Thyroid gland (tissue), 4 donors: ENCODE measurements around the gene DHRS11. TPM values are rescaled to one million over a fixed set of nuclear protein-coding genes. Genes with fewer than 3 reads are reported as not detected.
A peak's percentile ranks its signal among the peaks of the same experiment; 100 is the strongest.

ENCODE experiments used
- DNase-seq, 2 donors: peaks; one replicate each; pipeline ENCODE4 v3.0.0-alpha.2; 2019
- H3K27ac ChIP-seq, 3 donors: fragments of 200-600 bp; sonication (generic); 1 replicate in 2 of 3; 2 replicates in 1 of 3; pipeline ENCODE4 v1.5.1; 2016 to 2019; ENCODE audit warnings: mild to moderate bottlenecking in 1 of 3, moderate library complexity in 1 of 3
- H3K27me3 ChIP-seq: fragments of 200-600 bp; sonication (generic); one replicate; pipeline ENCODE4 v1.5.1; 2019
- H3K36me3 ChIP-seq, 2 donors: fragments of 200-600 bp; sonication (generic); one replicate each; pipeline ENCODE4 v1.5.1; 2016 to 2019
- H3K4me1 ChIP-seq, 2 donors: fragments of 200-600 bp; sonication (generic); one replicate each; pipeline ENCODE4 v1.5.1; 2017 to 2019
- H3K4me3 ChIP-seq, 3 donors: fragments of 200-600 bp; sonication (generic); replicated peaks in 1 of 3; 1 replicate in 2 of 3; 2 replicates in 1 of 3; pipeline ENCODE4 v1.5.1; 2016; ENCODE audit warnings: mild to moderate bottlenecking in 1 of 3
- H3K9me3 ChIP-seq: fragments of 200-600 bp; sonication (generic); one replicate; pipeline ENCODE4 v1.5.1; 2017
- CTCF ChIP-seq, 6 experiments: fragments of 200-600 bp in 3 of 6; fragments of 450-650 bp in 3 of 6; sonication (generic) in 3 of 6; IDR thresholded peaks; one replicate each; pipeline ENCODE4 v1.5.1; 2016 to 2019; ENCODE audit warnings: antibody characterized with exemption in 6 of 6, mild to moderate bottlenecking in 2 of 6, inconsistent platforms in 1 of 6, moderate library complexity in 1 of 6
- POLR2A ChIP-seq, 2 donors: fragments of 450-650 bp; IDR thresholded peaks; one replicate each; pipeline ENCODE4 v1.6.1; 2017; ENCODE audit warnings: antibody characterized with exemption in 2 of 2, mild to moderate bottlenecking in 2 of 2, moderate library complexity in 1 of 2
- WGBS, 2 donors: methylation state at CpG; one replicate each; pipeline ENCODE4 v1.1.5; 2017; 5-methylcytosine and 5-hydroxymethylcytosine counted together
- intact Hi-C: fragments of 100-400 bp; cut with DNase I; formaldehyde crosslinking; loops from one replicate; pipeline ENCODE4 v1.15.1; 2023
- total RNA-seq, 4 donors: library from RNA; depleted of rRNA; stranded (reverse); fragments of >200 nt; gene quantifications; one replicate each; pipeline ENCODE4 v1.2.3, GENCODE V29; 2016

DHRS11 gene
- 10 to 100 TPM; 12.3 to 28.4 (median 21.4) TPM for total RNA-seq

GRCh38 chr17:36591434-36592315 lies at the start of gene DHRS11:
Gene DHRS11, plus strand, starts transcription at chr17:36591879. Its CDS starts 131 bp downstream, at chr17:36592010.
- peaks cover 19 to 24% of the 10 kb centered on the region in 2 donors for H3K36me3 ChIP-seq
- DNase-seq, result peak; percentile 83 to 86
- H3K9me3 ChIP-seq, result no peaks in the 10 kb centered on the region
- TF ChIP-seq CTCF (IDR thresholded peaks at IDR 0.05), result peak in 1 of 6 experiments; percentile 12
- peak in 1 of 2 donors; percentile 53 for TF ChIP-seq POLR2A (IDR thresholded peaks at IDR 0.05)
- no peaks in the 10 kb centered on the region for H3K27me3 ChIP-seq
- no peak within 1 kb of the TSS for H3K27ac ChIP-seq
- H3K4me1 ChIP-seq, result peaks cover 12 to 14% of the 10 kb centered on the region in 2 donors
- WGBS, 2 donors, result 2 to 6% methylated on average over 26 to 41 of the region's 87 CpGs
- H3K4me3 ChIP-seq, result peak within 1 kb of the TSS; percentile 83 to 93 (median 91)
- intact Hi-C loops, result loop anchor here (5.0 kb wide), 1 partner anchor 49 kb away; the partner anchor contains the start of gene GGNBP2

GRCh38 chr17:36542755-36543154 lies 48.9 kb upstream of the DHRS11 start:
- H3K36me3 ChIP-seq, result no peaks in the 10 kb centered on the region
- intact Hi-C loops, result loop anchor here (5.0 kb wide), 1 partner anchor 50 kb away; the partner anchor contains the start of gene DHRS11
- peaks cover 23 to 26% of the 10 kb centered on the region in 2 donors for H3K4me1 ChIP-seq
- TF ChIP-seq POLR2A (IDR thresholded peaks at IDR 0.05), result no peak
- H3K27ac ChIP-seq, result no peak overlapping the region
- WGBS, 2 donors, result 91 to 98% methylated on average over 15 of the region's 15 CpGs
- no peaks in the 10 kb centered on the region for H3K9me3 ChIP-seq
- H3K4me3 ChIP-seq, result no peak overlapping the region
- no peak for DNase-seq
- no peaks in the 10 kb centered on the region for H3K27me3 ChIP-seq

GRCh38 chr17:36544044-36544306 lies 47.7 kb upstream of the DHRS11 start:
- DNase-seq, result peak; percentile 48 to 52
- peak in 2 of 6 experiments; percentile 17 to 22 for TF ChIP-seq CTCF (IDR thresholded peaks at IDR 0.05)
- TF ChIP-seq POLR2A (IDR thresholded peaks at IDR 0.05), result no peak
- no peaks in the 10 kb centered on the region for H3K9me3 ChIP-seq
- 0% methylated on average over 10 of the region's 10 CpGs for WGBS, 2 donors
- H3K27ac ChIP-seq, result peak overlapping the region; percentile 97 to 100 (median 99)
- peaks cover 29 to 36% of the 10 kb centered on the region in 2 donors for H3K4me1 ChIP-seq
- H3K27me3 ChIP-seq, result no peaks in the 10 kb centered on the region
- peak overlapping the region; percentile 57 to 97 (median 94) for H3K4me3 ChIP-seq
- intact Hi-C loops, result loop anchor here (5.0 kb wide), 1 partner anchor 48 kb away; the partner anchor contains the start of gene DHRS11
- H3K36me3 ChIP-seq, result no peaks in the 10 kb centered on the region

GRCh38 chr17:36544307-36545076 lies 47.2 kb upstream of the DHRS11 start, which contains the start of gene GGNBP2:
Gene GGNBP2, plus strand, starts transcription at chr17:36544919. Its CDS starts 806 bp downstream, at chr17:36545725.
- H3K27ac ChIP-seq, result peak within 1 kb of the TSS; percentile 97 to 100 (median 99)
- peaks cover 32 to 39% of the 10 kb centered on the region in 2 donors for H3K4me1 ChIP-seq
- H3K27me3 ChIP-seq, result no peaks in the 10 kb centered on the region
- H3K4me3 ChIP-seq, result peak within 1 kb of the TSS; percentile 57 to 97 (median 94)
- no peaks in the 10 kb centered on the region for H3K36me3 ChIP-seq
- DNase-seq, result peak; percentile 88 to 93
- TF ChIP-seq CTCF (IDR thresholded peaks at IDR 0.05), result no peak
- TF ChIP-seq POLR2A (IDR thresholded peaks at IDR 0.05), result peak; percentile 50 to 71
- H3K9me3 ChIP-seq, result no peaks in the 10 kb centered on the region
- intact Hi-C loops, result loop anchor here (5.0 kb wide), 1 partner anchor 48 kb away; the partner anchor contains the start of gene DHRS11
- WGBS, 2 donors, result 0% methylated on average over 37 to 42 of the region's 71 CpGs

- Histone ChIP-seq H3K4me3 (peak overlapping the region; percentile 57 to 97 (median 94)), H3K4me1 (peaks cover 32 to 39% of the 10 kb centered on the region in 2 donors), H3K27me3 (no peaks in the 10 kb centered on the region), H3K9me3 (no peaks in the 10 kb centered on the region), H3K36me3 (no peaks in the 10 kb centered on the region), H3K27ac (peak overlapping the region; percentile 97 to 100 (median 99))
- no peak for TF ChIP-seq CTCF (IDR thresholded peaks at IDR 0.05)
- DNase-seq, result no peak
- 0% methylated on average over 1 to 3 of the region's 38 CpGs for WGBS, 2 donors
- intact Hi-C loops, result no loop called here
Measured at GRCh38 chr17:36545077-36545464, 46.6 kb upstream of the DHRS11 start.
